Measurements from ENCODE around the gene UBAC2.

The UBAC2 gene

DNA sequence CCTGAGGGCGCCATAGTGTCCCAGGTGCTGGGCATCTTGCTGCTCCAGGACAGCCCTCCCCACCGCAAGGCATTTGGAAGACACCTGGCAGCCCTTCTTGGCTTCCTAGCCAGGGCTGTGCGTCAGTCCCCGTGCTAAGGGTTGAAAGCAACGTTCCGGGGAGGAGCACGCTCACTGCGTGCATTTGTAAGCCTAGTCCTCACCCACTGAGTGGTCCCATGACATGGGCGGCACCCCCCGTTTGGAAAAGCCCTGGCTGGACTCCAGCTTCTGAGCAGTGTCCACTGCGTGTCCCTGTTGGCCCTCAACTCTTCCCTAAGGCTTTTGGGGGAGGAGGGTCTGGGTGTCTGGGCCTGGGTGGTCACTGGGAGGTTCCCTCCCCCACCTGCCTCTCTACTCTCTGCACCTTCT lies 182.9 kb downstream of the UBAC2 start:
- TF ChIP-seq GLIS3 (CRISPR knock-in tag; IDR thresholded peaks at IDR 0.05) (no peak), BACH2 (CRISPR knock-in tag; IDR thresholded peaks at IDR 0.05; ENCODE audit: borderline replicate concordance) (no peak), ZNF70 (CRISPR knock-in tag; IDR thresholded peaks at IDR 0.05) (no peak), ISL1 (CRISPR knock-in tag; IDR thresholded peaks at IDR 0.05) (no peak), ZFP3 (CRISPR knock-in tag; IDR thresholded peaks at IDR 0.05) (no peak), POU6F1 (CRISPR knock-in tag; IDR thresholded peaks at IDR 0.05; ENCODE audit: borderline replicate concordance, low read depth) (no peak), ARNTL (CRISPR knock-in tag; IDR thresholded peaks at IDR 0.05; ENCODE audit: borderline replicate concordance, low read depth) (no peak), PATZ1 (CRISPR knock-in tag; IDR thresholded peaks at IDR 0.05; ENCODE audit: borderline replicate concordance) (no peak), ZNF8 (CRISPR knock-in tag; IDR thresholded peaks at IDR 0.05) (no peak), ZFP30 (CRISPR knock-in tag; IDR thresholded peaks at IDR 0.05) (no peak), RARB (CRISPR knock-in tag; IDR thresholded peaks at IDR 0.05) (no peak), ZNF565 (CRISPR knock-in tag; conservative IDR thresholded peaks at IDR 0.05; ENCODE audit: low read depth) (no peak), CSDC2 (CRISPR knock-in tag; IDR thresholded peaks at IDR 0.05) (no peak), OSR1 (CRISPR knock-in tag; IDR thresholded peaks at IDR 0.05) (no peak), TOX (CRISPR knock-in tag; IDR thresholded peaks at IDR 0.05; ENCODE audit: borderline replicate concordance) (no peak), ZC3H10 (CRISPR knock-in tag; IDR thresholded peaks at IDR 0.05) (no peak)
- TF ChIP-seq, protein P1, sequence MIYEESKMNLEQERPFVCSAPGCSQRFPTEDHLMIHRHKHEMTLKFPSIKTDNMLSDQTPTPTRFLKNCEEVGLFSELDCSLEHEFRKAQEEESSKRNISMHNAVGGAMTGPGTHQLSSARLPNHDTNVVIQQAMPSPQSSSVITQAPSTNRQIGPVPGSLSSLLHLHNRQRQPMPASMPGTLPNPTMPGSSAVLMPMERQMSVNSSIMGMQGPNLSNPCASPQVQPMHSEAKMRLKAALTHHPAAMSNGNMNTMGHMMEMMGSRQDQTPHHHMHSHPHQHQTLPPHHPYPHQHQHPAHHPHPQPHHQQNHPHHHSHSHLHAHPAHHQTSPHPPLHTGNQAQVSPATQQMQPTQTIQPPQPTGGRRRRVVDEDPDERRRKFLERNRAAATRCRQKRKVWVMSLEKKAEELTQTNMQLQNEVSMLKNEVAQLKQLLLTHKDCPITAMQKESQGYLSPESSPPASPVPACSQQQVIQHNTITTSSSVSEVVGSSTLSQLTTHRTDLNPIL (CRISPR knock-in tag; IDR thresholded peaks at IDR 0.05; ENCODE audit: low read depth) = no peak
- TF ChIP-seq, protein P2, sequence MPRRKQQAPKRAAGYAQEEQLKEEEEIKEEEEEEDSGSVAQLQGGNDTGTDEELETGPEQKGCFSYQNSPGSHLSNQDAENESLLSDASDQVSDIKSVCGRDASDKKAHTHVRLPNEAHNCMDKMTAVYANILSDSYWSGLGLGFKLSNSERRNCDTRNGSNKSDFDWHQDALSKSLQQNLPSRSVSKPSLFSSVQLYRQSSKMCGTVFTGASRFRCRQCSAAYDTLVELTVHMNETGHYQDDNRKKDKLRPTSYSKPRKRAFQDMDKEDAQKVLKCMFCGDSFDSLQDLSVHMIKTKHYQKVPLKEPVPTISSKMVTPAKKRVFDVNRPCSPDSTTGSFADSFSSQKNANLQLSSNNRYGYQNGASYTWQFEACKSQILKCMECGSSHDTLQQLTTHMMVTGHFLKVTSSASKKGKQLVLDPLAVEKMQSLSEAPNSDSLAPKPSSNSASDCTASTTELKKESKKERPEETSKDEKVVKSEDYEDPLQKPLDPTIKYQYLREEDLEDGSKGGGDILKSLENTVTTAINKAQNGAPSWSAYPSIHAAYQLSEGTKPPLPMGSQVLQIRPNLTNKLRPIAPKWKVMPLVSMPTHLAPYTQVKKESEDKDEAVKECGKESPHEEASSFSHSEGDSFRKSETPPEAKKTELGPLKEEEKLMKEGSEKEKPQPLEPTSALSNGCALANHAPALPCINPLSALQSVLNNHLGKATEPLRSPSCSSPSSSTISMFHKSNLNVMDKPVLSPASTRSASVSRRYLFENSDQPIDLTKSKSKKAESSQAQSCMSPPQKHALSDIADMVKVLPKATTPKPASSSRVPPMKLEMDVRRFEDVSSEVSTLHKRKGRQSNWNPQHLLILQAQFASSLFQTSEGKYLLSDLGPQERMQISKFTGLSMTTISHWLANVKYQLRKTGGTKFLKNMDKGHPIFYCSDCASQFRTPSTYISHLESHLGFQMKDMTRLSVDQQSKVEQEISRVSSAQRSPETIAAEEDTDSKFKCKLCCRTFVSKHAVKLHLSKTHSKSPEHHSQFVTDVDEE (CRISPR knock-in tag; IDR thresholded peaks at IDR 0.05) = no peak
- no peak for ATAC-seq

DNA sequence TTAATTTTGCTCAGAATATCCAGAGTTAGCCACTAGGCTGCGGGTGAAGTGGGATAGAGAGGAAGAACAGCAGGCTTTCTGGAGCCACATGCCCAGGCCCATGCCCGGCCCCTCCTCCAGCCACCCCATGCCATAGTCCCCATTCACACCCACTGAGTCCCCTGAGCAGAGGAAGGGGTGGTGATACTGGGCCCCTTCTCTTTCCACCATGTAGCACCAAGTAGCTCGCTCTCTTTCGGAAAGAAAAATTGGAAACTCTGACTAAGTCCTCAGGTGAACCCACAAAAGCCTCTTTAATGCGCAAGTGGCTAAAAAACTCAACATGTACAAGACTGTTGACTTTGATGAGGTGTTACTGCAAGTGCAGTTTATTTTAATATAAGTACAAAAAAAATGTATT lies 183.3 kb downstream of the UBAC2 start:
- no peak for TF ChIP-seq BACH2 (CRISPR knock-in tag; IDR thresholded peaks at IDR 0.05; ENCODE audit: borderline replicate concordance)
- no peak for TF ChIP-seq OSR1 (CRISPR knock-in tag; IDR thresholded peaks at IDR 0.05)
- TF ChIP-seq PATZ1 (CRISPR knock-in tag; IDR thresholded peaks at IDR 0.05; ENCODE audit: borderline replicate concordance) = no peak
- TF ChIP-seq ZFP3 (CRISPR knock-in tag; IDR thresholded peaks at IDR 0.05) = no peak
- TF ChIP-seq ZFP30 (CRISPR knock-in tag; IDR thresholded peaks at IDR 0.05) = no peak
- TF ChIP-seq, protein P2 (CRISPR knock-in tag; IDR thresholded peaks at IDR 0.05) = no peak
- TF ChIP-seq CSRNP3 (CRISPR knock-in tag; IDR thresholded peaks at IDR 0.05) = no peak
- no peak for TF ChIP-seq TOX (CRISPR knock-in tag; IDR thresholded peaks at IDR 0.05; ENCODE audit: borderline replicate concordance)
- TF ChIP-seq ARNTL (CRISPR knock-in tag; IDR thresholded peaks at IDR 0.05; ENCODE audit: borderline replicate concordance, low read depth) = no peak
- TF ChIP-seq ZNF565 (CRISPR knock-in tag; conservative IDR thresholded peaks at IDR 0.05; ENCODE audit: low read depth) = no peak
- no peak for TF ChIP-seq TCF4 (CRISPR knock-in tag; IDR thresholded peaks at IDR 0.05; ENCODE audit: borderline replicate concordance)
- TF ChIP-seq RARB (CRISPR knock-in tag; IDR thresholded peaks at IDR 0.05) = no peak
- no peak for TF ChIP-seq CSDC2 (CRISPR knock-in tag; IDR thresholded peaks at IDR 0.05)
- TF ChIP-seq SNAI2 (CRISPR knock-in tag; IDR thresholded peaks at IDR 0.05) = no peak
- no peak for ATAC-seq
